Mesendoderm (in vitro differentiated cells): Measurements from ENCODE around the gene ERC2. TPM values are rescaled to one million over a fixed set of nuclear protein-coding genes. Genes with fewer than 3 reads are reported as not detected.
"Not testable (repeated sequence)": the region's sequence is repeated elsewhere in the genome, so short reads cannot be mapped to it uniquely, and the experiment has no call there.

ENCODE experiments used
- DNase-seq: peaks from one replicate; pipeline ENCODE4 v3.0.0; 2013
- H2AK5ac ChIP-seq: 2 replicates; pipeline ENCODE4 v1.6.1; 2013; ENCODE audit warnings: low read length, inconsistent platforms
- H2BK120ac ChIP-seq: 2 replicates; pipeline ENCODE4 v1.6.1; 2013; ENCODE audit warnings: low read depth, mild to moderate bottlenecking, low read length, moderate library complexity, mixed read lengths
- H2BK15ac ChIP-seq: replicated peaks from 2 replicates; pipeline ENCODE4 v1.6.1; 2013; ENCODE audit warnings: low read depth, mild to moderate bottlenecking, moderate library complexity
- H2BK5ac ChIP-seq: 2 replicates; pipeline ENCODE4 v1.6.1; 2013; ENCODE audit warnings: low read length, inconsistent platforms
- H3K18ac ChIP-seq: 2 replicates; pipeline ENCODE4 v1.6.1; 2013; ENCODE audit warnings: mild to moderate bottlenecking, low read length, mixed read lengths
- H3K23ac ChIP-seq: one replicate; pipeline ENCODE4 v1.6.1; 2013; ENCODE audit warnings: low read length
- H3K27ac ChIP-seq: 2 replicates; pipeline ENCODE4 v1.5.1; 2013; ENCODE audit warnings: low read depth, mild to moderate bottlenecking, inconsistent platforms, low read length, moderate library complexity
- H3K27me3 ChIP-seq: 2 replicates; pipeline ENCODE4 v1.6.1; 2013; ENCODE audit warnings: low read length, control low read depth, mild to moderate bottlenecking, inconsistent platforms; ENCODE audit not compliant: insufficient read depth, poor library complexity
- H3K36me3 ChIP-seq: 2 replicates; pipeline ENCODE4 v1.6.1; 2013; ENCODE audit warnings: low read length, inconsistent platforms; ENCODE audit not compliant: control insufficient read depth, insufficient read depth
- H3K4ac ChIP-seq: one replicate; pipeline ENCODE4 v1.6.1; 2013; ENCODE audit warnings: low read depth, mild to moderate bottlenecking, low read length, moderate library complexity
- H3K4me1 ChIP-seq: 2 replicates; pipeline ENCODE4 v1.6.1; 2013; ENCODE audit warnings: low read depth, low read length, inconsistent platforms; ENCODE audit not compliant: control insufficient read depth
- H3K4me2 ChIP-seq: 2 replicates; pipeline ENCODE4 v1.6.1; 2013; ENCODE audit warnings: low read length
- H3K4me3 ChIP-seq: 2 replicates; pipeline ENCODE4 v1.5.1; 2013; ENCODE audit warnings: mild to moderate bottlenecking, low read length
- H3K56ac ChIP-seq: one replicate; pipeline ENCODE4 v1.6.1; 2013; ENCODE audit warnings: low read length
- H3K79me1 ChIP-seq: 2 replicates; pipeline ENCODE4 v1.6.1; 2013; ENCODE audit warnings: low read length, inconsistent platforms
- H3K79me2 ChIP-seq: 2 replicates; pipeline ENCODE4 v1.6.1; 2013; ENCODE audit warnings: mild to moderate bottlenecking, low read length; ENCODE audit not compliant: control insufficient read depth, insufficient read depth
- H3K9ac ChIP-seq: 2 replicates; pipeline ENCODE4 v1.6.1; 2013; ENCODE audit warnings: low read length, inconsistent platforms
- H4K5ac ChIP-seq: one replicate; pipeline ENCODE4 v1.6.1; 2013; ENCODE audit warnings: low read length
- H4K8ac ChIP-seq: one replicate; pipeline ENCODE4 v1.6.1; 2013; ENCODE audit warnings: low read depth, mild to moderate bottlenecking, control low read depth, low read length, moderate library complexity
- WGBS: extraction: QIAGEN DNeasy Blood & Tissue Kit; methylation state at CpG from one replicate; pipeline ENCODE4 v1.1.7; 2013; ENCODE audit warnings: low lambda C conversion rate, missing lambda C conversion rate; ENCODE audit not compliant: insufficient coverage; ENCODE audit errors: extremely low coverage; 5-methylcytosine and 5-hydroxymethylcytosine counted together
- polyA plus RNA-seq, 2 experiments: library from polyadenylated mRNA; stranded (reverse); fragments of 200-250 nt; gene quantifications; one replicate each; pipeline ENCODE4 v1.2.3, GENCODE V29; 2013

ERC2 gene
- 8.7 TPM for polyA plus RNA-seq (2013, experiment 1 of 2)
- polyA plus RNA-seq (2013, experiment 2 of 2): 8.2 TPM

DNA sequence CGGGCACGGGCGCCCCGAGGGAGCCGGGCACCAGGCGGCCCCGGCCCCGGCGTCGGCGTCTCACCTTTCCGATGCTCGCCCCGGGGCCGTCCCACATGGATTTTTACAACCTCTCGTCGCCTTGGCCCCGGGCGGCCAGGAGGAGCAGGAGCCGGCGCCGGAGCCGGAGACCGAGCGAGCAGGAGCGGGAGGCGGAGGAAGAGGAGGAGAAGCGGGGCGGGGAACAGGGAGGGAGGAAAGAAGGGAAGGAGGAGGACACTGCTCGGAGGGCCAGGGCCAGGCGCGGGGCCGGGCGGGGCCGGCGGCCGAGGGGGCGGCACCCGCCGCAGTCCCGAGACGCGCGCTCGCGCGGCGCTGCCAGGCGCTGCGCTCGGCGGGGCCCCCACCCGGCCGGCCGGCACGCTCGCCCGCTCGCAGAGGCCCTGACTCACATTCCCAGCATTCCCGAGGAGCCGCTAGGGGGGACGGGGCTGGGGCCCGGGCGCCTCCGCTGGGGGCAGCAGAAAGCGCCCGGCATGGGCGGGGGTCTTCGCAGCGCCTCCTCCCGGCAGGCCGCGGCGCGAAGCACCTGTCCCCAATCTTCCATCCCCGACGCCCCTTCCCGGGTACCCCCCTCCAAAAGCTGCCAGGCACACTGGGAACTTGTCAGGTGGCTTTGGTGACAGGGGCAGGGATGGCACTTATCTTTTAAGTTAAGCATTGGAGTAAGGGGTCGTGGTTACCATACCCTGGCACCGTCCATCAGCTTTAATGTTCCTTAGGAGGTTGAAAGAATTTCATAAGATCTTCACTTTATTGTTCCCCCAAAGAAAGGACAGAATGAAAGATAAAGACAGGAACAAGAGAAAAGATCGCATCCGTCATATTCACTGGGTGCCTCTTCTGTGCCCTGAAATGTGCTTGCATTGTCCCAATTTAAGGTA is at the start of gene ERC2:
Gene ERC2 (minus strand): TSS at position 284 of the 923 bp plus-strand sequence.
- Histone ChIP-seq H3K79me1 (peaks cover 5% of the 10 kb centered on the region), H4K5ac (no peak within 1 kb of the TSS), H3K4ac (peak within 1 kb of the TSS; percentile 56), H2AK5ac (no peak within 1 kb of the TSS), H3K27ac (peak within 1 kb of the TSS; percentile 29), H3K4me3 (peak within 1 kb of the TSS; percentile 78), H3K27me3 (no peaks in the 10 kb centered on the region), H4K8ac (no peak within 1 kb of the TSS), H3K56ac (peak within 1 kb of the TSS; percentile 69), H3K18ac (peak within 1 kb of the TSS; percentile 97), H3K4me1 (no peaks in the 10 kb centered on the region), H2BK5ac (no peak within 1 kb of the TSS), H3K4me2 (peak within 1 kb of the TSS; percentile 73), H3K23ac (no peak within 1 kb of the TSS), H3K36me3 (no peaks in the 10 kb centered on the region), H2BK120ac (no peak within 1 kb of the TSS), H3K9ac (peak within 1 kb of the TSS; percentile 67), H3K79me2 (no peaks in the 10 kb centered on the region), H2BK15ac (peak within 1 kb of the TSS; percentile 38)
- WGBS: no CpG with 5 or more reads among the region's 82 CpGs
- peak; percentile 95 for DNase-seq

DNA sequence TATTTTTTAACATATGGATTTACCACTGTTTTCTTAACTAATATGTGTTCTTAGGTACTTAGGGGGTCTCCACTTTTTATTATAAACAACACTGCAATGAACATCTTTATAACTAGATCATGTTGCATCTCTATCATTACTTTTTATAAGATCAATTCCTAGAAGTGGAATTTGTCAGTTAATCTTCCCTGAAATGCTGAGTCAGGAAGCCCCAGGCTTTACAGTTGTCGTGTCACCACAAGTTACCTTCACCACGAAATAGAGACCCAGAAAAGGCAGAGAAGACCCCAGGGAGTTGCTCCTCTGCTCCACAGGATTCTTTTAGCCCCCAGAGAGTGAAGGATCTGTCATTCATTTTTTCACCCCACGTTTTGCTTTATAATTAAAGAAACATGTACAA is 34.5 kb upstream of the ERC2 start:
- H2BK5ac ChIP-seq: no peak overlapping the region
- H3K4me3 ChIP-seq: no peak overlapping the region
- H3K9ac ChIP-seq: no peak overlapping the region
- no peak for DNase-seq
- no peak overlapping the region for H3K56ac ChIP-seq
- H3K27ac ChIP-seq: no peak overlapping the region
- no peak overlapping the region for H3K4me2 ChIP-seq
- no peak overlapping the region for H2AK5ac ChIP-seq
- H3K79me2 ChIP-seq: no peaks in the 10 kb centered on the region
- no peaks in the 10 kb centered on the region for H3K27me3 ChIP-seq
- H3K4me1 ChIP-seq: no peaks in the 10 kb centered on the region
- no peaks in the 10 kb centered on the region for H3K79me1 ChIP-seq
- H3K36me3 ChIP-seq: no peaks in the 10 kb centered on the region
- H2BK15ac ChIP-seq: no peak overlapping the region
- no peak overlapping the region for H4K8ac ChIP-seq
- no peak overlapping the region for H4K5ac ChIP-seq
- H3K18ac ChIP-seq: no peak overlapping the region
- no peak overlapping the region for H3K23ac ChIP-seq
- no CpG with 5 or more reads among the region's 3 CpGs for WGBS
- H3K4ac ChIP-seq: no peak overlapping the region
- no peak overlapping the region for H2BK120ac ChIP-seq

DNA sequence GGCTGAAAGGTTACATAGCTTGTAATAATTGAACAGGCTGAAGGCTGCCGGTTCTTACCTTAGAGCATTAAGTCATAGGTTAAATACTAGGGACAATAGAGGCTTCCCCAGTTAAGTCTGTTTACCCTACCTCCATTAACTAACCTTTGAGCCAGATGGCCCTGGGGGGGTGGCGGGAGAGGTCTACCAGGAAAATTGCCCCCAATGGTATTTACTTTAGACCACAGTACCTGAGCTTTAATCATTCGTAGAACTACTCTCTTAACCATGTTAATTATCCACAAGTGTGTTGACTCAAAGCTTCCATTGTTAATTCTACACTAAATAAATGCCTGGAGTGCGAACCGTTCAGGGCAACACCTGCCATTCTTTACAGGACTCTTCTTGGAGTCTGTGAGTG is 28.1 kb upstream of the ERC2 start:
- not testable (repeated sequence) for H2BK120ac ChIP-seq

DNA sequence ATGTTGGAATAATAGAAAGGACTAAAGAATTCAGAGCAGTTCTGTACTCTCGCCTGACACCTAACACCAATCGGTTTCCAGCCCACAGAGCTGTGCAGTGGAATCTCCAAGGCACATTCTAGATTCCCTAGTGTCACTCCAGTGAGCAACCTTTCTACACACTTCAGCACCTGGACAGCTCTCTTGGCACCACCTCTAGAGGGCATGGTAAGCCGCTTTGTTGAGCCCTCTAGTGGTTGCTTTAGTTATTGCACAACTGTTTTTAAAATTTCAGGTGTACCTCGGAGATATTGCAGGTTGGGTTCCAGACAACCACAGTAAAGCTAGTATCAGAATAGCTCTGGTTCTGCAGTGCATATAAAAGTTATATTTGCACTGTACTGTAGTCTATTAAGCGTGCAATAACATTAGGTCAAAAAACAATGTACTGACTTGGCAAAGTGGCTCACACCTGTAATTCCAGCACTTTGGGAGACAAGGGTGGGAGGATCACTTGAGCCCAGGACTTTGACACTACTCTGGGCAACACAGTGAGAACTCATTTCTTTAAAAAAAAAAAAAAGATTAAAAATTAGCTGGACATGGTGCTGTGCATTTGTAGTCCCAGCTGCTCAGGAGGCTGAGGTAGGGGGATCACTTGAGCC is 26.5 kb upstream of the ERC2 start:
- no peaks in the 10 kb centered on the region for H3K79me2 ChIP-seq
- no peak overlapping the region for H4K5ac ChIP-seq
- no peak overlapping the region for H2BK120ac ChIP-seq
- H3K79me1 ChIP-seq: no peaks in the 10 kb centered on the region
- H3K23ac ChIP-seq: no peak overlapping the region
- no peaks in the 10 kb centered on the region for H3K4me1 ChIP-seq
- no peaks in the 10 kb centered on the region for H3K36me3 ChIP-seq
- no peaks in the 10 kb centered on the region for H3K27me3 ChIP-seq
- no CpG with 5 or more reads among the region's 5 CpGs for WGBS
- DNase-seq: peak; percentile 92
- no peak overlapping the region for H3K56ac ChIP-seq
- H2BK15ac ChIP-seq: no peak overlapping the region
- H3K27ac ChIP-seq: no peak overlapping the region
- H3K4me2 ChIP-seq: no peak overlapping the region
- H4K8ac ChIP-seq: no peak overlapping the region
- no peak overlapping the region for H2BK5ac ChIP-seq
- H2AK5ac ChIP-seq: no peak overlapping the region
- H3K4me3 ChIP-seq: no peak overlapping the region
- H3K4ac ChIP-seq: no peak overlapping the region
- H3K18ac ChIP-seq: no peak overlapping the region
- H3K9ac ChIP-seq: no peak overlapping the region

More for the DNA sequence above, 28.1 kb upstream of the ERC2 start:
- not testable (repeated sequence) for H4K8ac ChIP-seq, H3K4me2 ChIP-seq, H3K18ac ChIP-seq, H3K4ac ChIP-seq, H4K5ac ChIP-seq, H3K4me1 ChIP-seq, H3K56ac ChIP-seq, H3K27ac ChIP-seq, H2BK15ac ChIP-seq, H3K79me2 ChIP-seq, DNase-seq, H3K27me3 ChIP-seq, H3K36me3 ChIP-seq, H3K23ac ChIP-seq, H2BK5ac ChIP-seq, H3K79me1 ChIP-seq, H3K4me3 ChIP-seq, H2AK5ac ChIP-seq, H3K9ac ChIP-seq
- WGBS: no CpG with 5 or more reads among the region's 5 CpGs

DNA sequence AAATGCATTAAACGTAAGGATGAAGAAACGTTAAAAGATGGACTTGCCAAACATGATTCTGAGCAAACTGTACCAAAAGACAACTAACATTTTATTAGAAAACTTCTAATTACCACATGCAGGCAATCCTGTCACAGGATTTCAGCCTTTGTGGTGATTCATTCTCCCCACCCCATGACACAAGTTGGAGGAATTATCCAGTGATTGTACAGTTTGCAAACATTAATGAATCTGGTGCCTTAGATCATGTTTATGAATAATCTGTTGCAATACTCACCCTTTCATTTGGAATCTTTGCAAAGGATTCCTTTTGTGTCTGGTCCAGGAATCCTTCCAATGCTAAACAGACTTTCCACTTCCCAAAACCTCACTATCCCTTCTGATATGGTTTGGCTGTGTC is 23.3 kb upstream of the ERC2 start:
- no peak overlapping the region for H3K9ac ChIP-seq
- H3K27me3 ChIP-seq: no peaks in the 10 kb centered on the region
- no peak overlapping the region for H3K4ac ChIP-seq
- H3K79me2 ChIP-seq: no peaks in the 10 kb centered on the region
- no peak overlapping the region for H4K5ac ChIP-seq
- H3K79me1 ChIP-seq: no peaks in the 10 kb centered on the region
- DNase-seq: no peak
- no peak overlapping the region for H3K27ac ChIP-seq
- H3K36me3 ChIP-seq: no peaks in the 10 kb centered on the region
- no peak overlapping the region for H2BK5ac ChIP-seq
- H3K4me1 ChIP-seq: no peaks in the 10 kb centered on the region
- WGBS: no CpG with 5 or more reads among the region's 2 CpGs
- H3K23ac ChIP-seq: no peak overlapping the region
- no peak overlapping the region for H3K4me3 ChIP-seq
- H3K18ac ChIP-seq: no peak overlapping the region
- H2AK5ac ChIP-seq: no peak overlapping the region
- H2BK120ac ChIP-seq: no peak overlapping the region
- no peak overlapping the region for H2BK15ac ChIP-seq
- no peak overlapping the region for H4K8ac ChIP-seq
- no peak overlapping the region for H3K56ac ChIP-seq
- no peak overlapping the region for H3K4me2 ChIP-seq
